Esophagus squamous epithelium (tissue), 5 donors: ENCODE measurements around the gene AADACL2. TPM values are rescaled to one million over a fixed set of nuclear protein-coding genes. Genes with fewer than 3 reads are reported as not detected.

Experiments used
- DNase-seq: peaks from one replicate; lab custom pipeline; 2025; lab: John Stamatoyannopoulos, UW
- H3K27ac ChIP-seq, 4 donors: fragments of 200-600 bp; sonication (generic); one replicate each; pipeline ENCODE4 v1.5.1; 2016 to 2019; ENCODE audit warnings: mild to moderate bottlenecking in 1 of 4
- H3K27me3 ChIP-seq, 4 donors: fragments of 200-600 bp; sonication (generic); 1 replicate in 3 of 4; 2 replicates in 1 of 4; pipeline versions ENCODE4 v1.5.1 to v1.6.0; 2017 to 2021; ENCODE audit warnings: antibody characterized with exemption in 1 of 4
- H3K36me3 ChIP-seq, 3 donors: fragments of 200-600 bp; sonication (generic); one replicate each; pipeline ENCODE4 v1.5.1; 2016 to 2019
- H3K4me1 ChIP-seq, 3 donors: fragments of 200-600 bp; sonication (generic); one replicate each; pipeline ENCODE4 v1.5.1; 2017 to 2019
- H3K4me3 ChIP-seq, 4 donors: fragments of 200-600 bp; sonication (generic); 1 replicate in 3 of 4; 2 replicates in 1 of 4; pipeline ENCODE4 v1.5.1; 2016 to 2019; ENCODE audit warnings: mild to moderate bottlenecking in 2 of 4, moderate library complexity in 1 of 4
- H3K9me3 ChIP-seq, 3 donors: fragments of 200-600 bp; sonication (generic); one replicate each; pipeline ENCODE4 v1.5.1; 2016 to 2019
- POLR2A ChIP-seq, 4 donors: fragments of 450-650 bp; IDR thresholded peaks; one replicate each; pipeline ENCODE4 v1.6.1; 2017; ENCODE audit warnings: antibody characterized with exemption in 4 of 4, mild to moderate bottlenecking in 4 of 4, moderate library complexity in 3 of 4
- WGBS, 2 donors: methylation state at CpG; one replicate each; pipeline ENCODE4 v1.1.5; 2018; 5-methylcytosine and 5-hydroxymethylcytosine counted together
- intact Hi-C: fragments of 100-400 bp; cut with DNase I; formaldehyde crosslinking; loops from one replicate; pipeline ENCODE4 v1.15.0; 2022
- total RNA-seq, 4 donors: library from RNA; depleted of rRNA; stranded (reverse); fragments of >200 nt; gene quantifications; one replicate each; pipeline ENCODE4 v1.1.0, GENCODE V29; 2016
- TF ChIP-seq, protein P1 (sequence below), 6 experiments: fragments of 450-650 bp in 4 of 6; fragments of 200-600 bp in 2 of 6; sonication (generic) in 2 of 6; IDR thresholded peaks; one replicate each; pipeline ENCODE4 v1.5.1; 2016 to 2019; ENCODE audit warnings: antibody characterized with exemption in 6 of 6, mild to moderate bottlenecking in 4 of 6, moderate library complexity in 4 of 6
- donor health status: DM: yes; HTN: yes; CAD: no.

The AADACL2 gene
- total RNA-seq, 4 donors from 2014 or later, result 0.18 to 0.47 (median 0.19) TPM; not detected in 1

- Histone ChIP-seq H3K36me3 (no peaks in the 10 kb centered on the region), H3K9me3 (peaks cover 0 to 3% (median 0%) of the 10 kb centered on the region in 3 donors), H3K4me3 (no peak overlapping the region), H3K27ac (peak overlapping the region; percentile 12 to 76 (median 67)), H3K27me3 (no peaks in the 10 kb centered on the region), H3K4me1 (peaks cover 4 to 40% (median 25%) of the 10 kb centered on the region in 3 donors)
- no peak for DNase-seq
- intact Hi-C loops, result no loop called here
- WGBS, 2 donors, result 68 to 81% methylated on average over 2 of the region's 2 CpGs
- TF ChIP-seq POLR2A (IDR thresholded peaks at IDR 0.05), result no peak
- TF ChIP-seq, protein P1, sequence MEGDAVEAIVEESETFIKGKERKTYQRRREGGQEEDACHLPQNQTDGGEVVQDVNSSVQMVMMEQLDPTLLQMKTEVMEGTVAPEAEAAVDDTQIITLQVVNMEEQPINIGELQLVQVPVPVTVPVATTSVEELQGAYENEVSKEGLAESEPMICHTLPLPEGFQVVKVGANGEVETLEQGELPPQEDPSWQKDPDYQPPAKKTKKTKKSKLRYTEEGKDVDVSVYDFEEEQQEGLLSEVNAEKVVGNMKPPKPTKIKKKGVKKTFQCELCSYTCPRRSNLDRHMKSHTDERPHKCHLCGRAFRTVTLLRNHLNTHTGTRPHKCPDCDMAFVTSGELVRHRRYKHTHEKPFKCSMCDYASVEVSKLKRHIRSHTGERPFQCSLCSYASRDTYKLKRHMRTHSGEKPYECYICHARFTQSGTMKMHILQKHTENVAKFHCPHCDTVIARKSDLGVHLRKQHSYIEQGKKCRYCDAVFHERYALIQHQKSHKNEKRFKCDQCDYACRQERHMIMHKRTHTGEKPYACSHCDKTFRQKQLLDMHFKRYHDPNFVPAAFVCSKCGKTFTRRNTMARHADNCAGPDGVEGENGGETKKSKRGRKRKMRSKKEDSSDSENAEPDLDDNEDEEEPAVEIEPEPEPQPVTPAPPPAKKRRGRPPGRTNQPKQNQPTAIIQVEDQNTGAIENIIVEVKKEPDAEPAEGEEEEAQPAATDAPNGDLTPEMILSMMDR (IDR thresholded peaks at IDR 0.05), result no peak
Observed at GRCh38 chr3:151769175-151769574, 35.4 kb downstream of the AADACL2 start.

DNA sequence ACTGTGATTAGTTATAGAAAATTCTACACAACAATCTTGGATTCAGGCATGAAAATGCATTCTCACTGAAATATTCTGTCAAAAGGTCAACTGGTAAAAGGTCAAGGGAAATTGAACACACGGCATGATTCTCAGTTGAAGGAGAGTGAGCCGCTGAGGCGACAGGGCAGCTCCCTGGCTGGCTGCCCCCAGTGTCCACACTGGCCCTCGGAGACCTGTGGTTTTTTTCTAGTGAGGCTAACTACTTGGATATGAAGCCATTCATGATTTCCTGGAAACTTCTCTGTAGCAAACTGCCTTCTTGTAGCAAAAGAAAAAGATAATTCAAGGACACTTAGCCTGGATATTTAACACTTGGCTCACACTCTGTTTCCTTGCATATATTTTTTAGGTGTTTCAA is 37.2 kb downstream of the AADACL2 start:
- TF ChIP-seq, protein P1 (IDR thresholded peaks at IDR 0.05), result no peak
- no peak for TF ChIP-seq POLR2A (IDR thresholded peaks at IDR 0.05)
- H3K4me3 ChIP-seq, result peak overlapping the region in 2 of 4 donors; percentile 4 to 6
- 30 to 59% methylated on average over 4 of the region's 4 CpGs for WGBS, 2 donors
- H3K9me3 ChIP-seq, result no peaks in the 10 kb centered on the region
- DNase-seq, result no peak
- no peaks in the 10 kb centered on the region for H3K36me3 ChIP-seq
- intact Hi-C loops, result no loop called here
- peak overlapping the region; percentile 35 to 76 (median 58) for H3K27ac ChIP-seq
- no peaks in the 10 kb centered on the region for H3K27me3 ChIP-seq
- H3K4me1 ChIP-seq, result peaks cover 4 to 40% (median 25%) of the 10 kb centered on the region in 3 donors

DNA sequence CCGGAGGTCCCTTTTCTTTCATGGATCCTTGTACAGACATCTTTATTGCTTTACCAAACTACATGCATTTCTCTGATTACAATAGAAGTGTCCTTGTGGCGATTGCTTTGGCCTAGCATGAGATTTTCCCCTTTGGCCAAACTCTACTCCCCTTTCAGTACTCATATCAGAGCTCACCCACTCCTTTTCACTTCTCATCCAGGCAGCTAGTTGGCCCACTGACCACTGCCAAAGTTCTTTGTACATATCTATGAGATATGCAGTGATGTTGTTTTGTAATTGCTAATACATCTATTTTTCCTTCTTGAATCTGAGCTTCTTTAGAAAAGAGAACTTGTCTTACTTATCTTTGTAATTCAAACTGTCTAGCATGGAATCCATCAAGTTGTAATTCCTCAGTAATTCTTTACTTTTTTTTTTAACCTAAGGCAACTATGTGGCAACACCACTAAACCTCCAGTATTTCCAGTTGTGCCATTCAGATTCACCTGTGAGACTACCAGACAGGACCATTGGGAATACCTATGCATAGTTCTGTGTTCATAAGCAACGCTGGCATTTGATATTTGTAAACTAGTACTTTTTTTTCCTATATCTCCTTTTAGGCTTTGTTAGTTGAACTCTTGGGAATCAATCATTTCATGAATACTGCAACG is 39.2 kb downstream of the AADACL2 start:
- intact Hi-C loops, result no loop called here
- Histone ChIP-seq H3K27ac (no peak overlapping the region), H3K4me1 (peaks cover 4 to 40% (median 25%) of the 10 kb centered on the region in 3 donors), H3K9me3 (no peaks in the 10 kb centered on the region), H3K27me3 (no peaks in the 10 kb centered on the region), H3K4me3 (no peak overlapping the region), H3K36me3 (no peaks in the 10 kb centered on the region)
- DNase-seq, result no peak
- 83 to 91% methylated on average over 4 of the region's 4 CpGs for WGBS, 2 donors
- TF ChIP-seq POLR2A (IDR thresholded peaks at IDR 0.05), result no peak

DNA sequence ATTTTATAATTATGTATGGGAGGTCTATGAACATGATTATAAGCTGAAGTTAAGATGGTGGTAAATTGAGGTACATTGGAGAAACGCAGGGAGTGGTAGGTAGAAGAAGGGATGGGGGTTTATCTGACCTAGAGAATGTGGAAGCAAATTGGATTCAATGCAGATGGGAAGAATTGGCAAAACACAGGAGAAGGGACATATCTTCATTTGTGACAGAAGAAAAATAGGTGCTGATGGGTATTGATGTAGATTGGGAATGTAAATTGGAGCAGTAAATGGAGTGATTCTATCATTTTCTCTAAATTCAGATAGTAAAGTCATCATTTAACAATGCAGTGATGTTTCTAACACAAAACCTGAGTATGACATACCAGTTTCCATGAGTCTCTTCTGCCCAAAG is 40.5 kb downstream of the AADACL2 start:
- no peak for DNase-seq
- TF ChIP-seq, protein P1 (IDR thresholded peaks at IDR 0.05), result no peak
- TF ChIP-seq POLR2A (IDR thresholded peaks at IDR 0.05), result no peak
- H3K9me3 ChIP-seq, result no peaks in the 10 kb centered on the region
- no peak overlapping the region for H3K27ac ChIP-seq
- no peaks in the 10 kb centered on the region for H3K27me3 ChIP-seq
- intact Hi-C loops, result no loop called here
- H3K4me3 ChIP-seq, result no peak overlapping the region
- peaks cover 4 to 39% (median 25%) of the 10 kb centered on the region in 3 donors for H3K4me1 ChIP-seq
- WGBS, 2 donors, result 77 to 93% methylated on average over 1 of the region's 1 CpG
- no peaks in the 10 kb centered on the region for H3K36me3 ChIP-seq

- intact Hi-C loops, result no loop called here
- no peak for TF ChIP-seq POLR2A (IDR thresholded peaks at IDR 0.05)
- TF ChIP-seq, protein P1 (IDR thresholded peaks at IDR 0.05), result no peak
- Histone ChIP-seq H3K4me3 (no peak overlapping the region), H3K27ac (no peak overlapping the region), H3K9me3 (no peaks in the 10 kb centered on the region), H3K4me1 (peaks cover 4 to 32% (median 22%) of the 10 kb centered on the region in 3 donors), H3K36me3 (no peaks in the 10 kb centered on the region), H3K27me3 (no peaks in the 10 kb centered on the region)
- no peak for DNase-seq
Observed at GRCh38 chr3:151774910-151775309, 41.2 kb downstream of the AADACL2 start.
